CD4-positive, alpha-beta T cell (primary cell): ENCODE data around the gene SHH. TPM values are rescaled to one million over a fixed set of nuclear protein-coding genes. Genes with fewer than 3 reads are reported as not detected.

ENCODE experiments used
- ATAC-seq: fragments of 200-7000 bp; cut with Tn5 transposase; one replicate; pipeline ENCODE4 v1.10.0; 2022; ENCODE audit warnings: mild to moderate bottlenecking; ENCODE audit not compliant: poor library complexity
- CTCF ChIA-PET: fragments of 350-600 bp; sonication (Branson Sonifier 250); formaldehyde crosslinking; loops from one replicate; lab custom pipeline; 2021; ENCODE audit warnings: antibody characterized with exemption, inconsistent platforms; lab: Charles Lee
- POLR2A ChIA-PET: fragments of 350-600 bp; sonication (Branson Sonifier 250); formaldehyde crosslinking; loops from one replicate; lab custom pipeline; 2021; ENCODE audit warnings: antibody characterized with exemption, inconsistent platforms; lab: Charles Lee
- DNase-seq, 14 experiments: peaks; one replicate each; pipeline ENCODE4 v3.0.0-alpha.2; 2013 to 2020; ENCODE audit warnings: mixed read lengths in 2 of 14
- H3K27ac ChIP-seq, 2 donors: one replicate each; pipeline versions ENCODE4 v1.5.1 to v1.7.0; 2013; ENCODE audit warnings: low read length in 2 of 2, low read depth in 1 of 2, mild to moderate bottlenecking in 1 of 2
- H3K27me3 ChIP-seq, 2 experiments: 1 replicate in 1 of 2; 2 replicates in 1 of 2; pipeline versions ENCODE4 v1.6.1 to v1.7.0; 2013; ENCODE audit warnings: low read length in 2 of 2, control low read depth in 1 of 2, mild to moderate bottlenecking in 1 of 2, moderate library complexity in 1 of 2; ENCODE audit not compliant: insufficient read depth in 2 of 2, control insufficient read depth in 1 of 2
- H3K36me3 ChIP-seq: one replicate; pipeline ENCODE4 v1.6.1; 2013; ENCODE audit warnings: low read length, control low read depth; ENCODE audit not compliant: insufficient read depth
- H3K4me1 ChIP-seq: one replicate; pipeline ENCODE4 v1.6.1; 2013; ENCODE audit warnings: low read length, control low read depth; ENCODE audit not compliant: insufficient read depth
- H3K4me3 ChIP-seq: one replicate; pipeline ENCODE4 v1.5.1; 2013; ENCODE audit warnings: mild to moderate bottlenecking, low read length, moderate library complexity
- H3K9me3 ChIP-seq, 2 experiments: 1 replicate in 1 of 2; 2 replicates in 1 of 2; pipeline versions ENCODE4 v1.6.1 to v1.7.0; 2013; ENCODE audit warnings: low read length in 2 of 2, mild to moderate bottlenecking in 2 of 2, control low read depth in 1 of 2, moderate library complexity in 1 of 2; ENCODE audit not compliant: control insufficient read depth in 1 of 2, insufficient read depth in 1 of 2
- H3K27ac Mint-ChIP-seq: one replicate; pipeline ENCODE4 v1.8.0; 2020; ENCODE audit warnings: mixed read lengths
- H3K27me3 Mint-ChIP-seq: one replicate; pipeline ENCODE4 v1.8.0; 2021; ENCODE audit warnings: mixed read lengths
- H3K36me3 Mint-ChIP-seq: one replicate; pipeline ENCODE4 v1.8.0; 2021; ENCODE audit warnings: low read depth, mixed read lengths
- H3K4me1 Mint-ChIP-seq: one replicate; pipeline ENCODE4 v1.8.0; 2021; ENCODE audit warnings: low read depth, mixed read lengths
- H3K4me3 Mint-ChIP-seq: one replicate; pipeline ENCODE4 v1.8.0; 2020; ENCODE audit warnings: mild to moderate bottlenecking, mixed read lengths
- H3K9me3 Mint-ChIP-seq: one replicate; pipeline ENCODE4 v1.8.0; 2020; ENCODE audit warnings: mixed read lengths
- intact Hi-C, 2 experiments: fragments of 100-400 bp; cut with DNase I in 1 of 2; cut with micrococcal nuclease in 1 of 2; formaldehyde crosslinking; loops; one replicate each; pipeline versions ENCODE4 v1.15.1 to v1.9.0; 2023 to 2025; cut with DNase I, micrococcal nuclease
- total RNA-seq, 174 experiments: library from RNA in 2 of 174; stranded (reverse) in 2 of 174; gene quantifications; one replicate each; pipeline ENCODE4 v1.2.3 and lab custom pipeline; 2021 to 2026
- TF ChIP-seq, protein P1 (sequence below): fragments of 200-600 bp; IDR thresholded peaks from one replicate; pipeline ENCODE4 v1.8.0; 2022; ENCODE audit warnings: antibody characterized with exemption, mild to moderate bottlenecking

Gene SHH
- total RNA-seq, 2 experiments from 2014 or later = not detected

DNA sequence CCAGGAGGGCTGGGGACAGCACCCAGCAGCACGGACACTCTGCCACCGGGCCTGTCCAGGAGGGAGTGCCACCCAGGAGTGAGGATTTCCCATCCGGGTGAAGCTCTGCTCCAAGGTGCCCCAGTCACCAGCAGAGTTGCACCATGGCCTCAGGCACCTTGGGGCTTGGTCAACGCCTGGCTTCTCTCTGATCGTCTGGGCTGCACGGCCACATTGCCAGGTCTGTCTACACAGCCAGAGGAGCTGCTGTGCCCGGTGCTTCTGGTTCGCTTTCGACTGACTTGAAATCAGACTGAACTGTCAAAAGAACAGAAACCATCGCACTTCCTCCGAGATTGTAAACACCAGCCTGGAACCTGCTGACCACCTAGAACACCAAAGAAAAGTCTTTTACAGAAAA lies 12.0 kb downstream of the SHH start:
- Histone ChIP-seq H3K27me3 (peaks cover 37 to 65% of the 10 kb centered on the region in 2 experiments), H3K4me1 (peaks cover 24% of the 10 kb centered on the region), H3K27ac (no peak overlapping the region), H3K36me3 (no peaks in the 10 kb centered on the region), H3K9me3 (peaks cover 0 to 2% of the 10 kb centered on the region in 2 experiments), H3K4me3 (no peak overlapping the region)
- H3K36me3 Mint-ChIP-seq = no peaks in the 10 kb centered on the region
- peaks cover 4% of the 10 kb centered on the region for H3K4me1 Mint-ChIP-seq
- ChIA-PET CTCF (no interaction called here), POLR2A (no interaction called here)
- H3K4me3 Mint-ChIP-seq = no peak overlapping the region
- H3K9me3 Mint-ChIP-seq = no peaks in the 10 kb centered on the region
- intact Hi-C loops = no loop called here
- ATAC-seq (no peak), DNase-seq (no peak)
- no peak overlapping the region for H3K27ac Mint-ChIP-seq
- peaks cover 57% of the 10 kb centered on the region for H3K27me3 Mint-ChIP-seq
- TF ChIP-seq, protein P1, sequence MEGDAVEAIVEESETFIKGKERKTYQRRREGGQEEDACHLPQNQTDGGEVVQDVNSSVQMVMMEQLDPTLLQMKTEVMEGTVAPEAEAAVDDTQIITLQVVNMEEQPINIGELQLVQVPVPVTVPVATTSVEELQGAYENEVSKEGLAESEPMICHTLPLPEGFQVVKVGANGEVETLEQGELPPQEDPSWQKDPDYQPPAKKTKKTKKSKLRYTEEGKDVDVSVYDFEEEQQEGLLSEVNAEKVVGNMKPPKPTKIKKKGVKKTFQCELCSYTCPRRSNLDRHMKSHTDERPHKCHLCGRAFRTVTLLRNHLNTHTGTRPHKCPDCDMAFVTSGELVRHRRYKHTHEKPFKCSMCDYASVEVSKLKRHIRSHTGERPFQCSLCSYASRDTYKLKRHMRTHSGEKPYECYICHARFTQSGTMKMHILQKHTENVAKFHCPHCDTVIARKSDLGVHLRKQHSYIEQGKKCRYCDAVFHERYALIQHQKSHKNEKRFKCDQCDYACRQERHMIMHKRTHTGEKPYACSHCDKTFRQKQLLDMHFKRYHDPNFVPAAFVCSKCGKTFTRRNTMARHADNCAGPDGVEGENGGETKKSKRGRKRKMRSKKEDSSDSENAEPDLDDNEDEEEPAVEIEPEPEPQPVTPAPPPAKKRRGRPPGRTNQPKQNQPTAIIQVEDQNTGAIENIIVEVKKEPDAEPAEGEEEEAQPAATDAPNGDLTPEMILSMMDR = no peak

DNA sequence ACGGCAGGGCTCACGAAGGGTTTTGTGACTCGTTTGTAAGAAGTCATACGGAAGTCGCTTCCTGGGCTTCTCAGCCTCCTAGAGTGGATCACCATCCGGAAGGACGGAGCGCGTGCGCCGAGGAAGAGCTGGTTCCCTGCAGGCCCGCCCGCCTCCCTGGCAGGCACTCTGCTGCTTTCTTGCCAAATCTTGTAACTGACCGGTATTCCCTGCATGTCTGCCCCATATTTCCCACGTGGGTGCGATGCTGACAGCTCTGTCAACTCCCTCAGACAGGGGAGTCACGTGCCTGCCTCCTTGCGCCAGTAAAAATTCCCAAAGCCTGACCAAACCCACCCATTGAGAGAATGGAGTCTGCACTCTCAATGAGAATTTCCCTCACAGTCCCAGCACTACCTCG lies 12.7 kb downstream of the SHH start:
- ChIA-PET POLR2A (no interaction called here), CTCF (no interaction called here)
- Histone ChIP-seq H3K27ac (no peak overlapping the region), H3K4me1 (peaks cover 17% of the 10 kb centered on the region), H3K36me3 (no peaks in the 10 kb centered on the region), H3K9me3 (no peaks in the 10 kb centered on the region), H3K4me3 (no peak overlapping the region), H3K27me3 (peaks cover 35 to 58% of the 10 kb centered on the region in 2 experiments)
- Mint-ChIP-seq H3K27me3 (peaks cover 59% of the 10 kb centered on the region), H3K27ac (no peak overlapping the region), H3K4me1 (peaks cover 4% of the 10 kb centered on the region), H3K36me3 (no peaks in the 10 kb centered on the region), H3K4me3 (no peak overlapping the region), H3K9me3 (no peaks in the 10 kb centered on the region)
- intact Hi-C loops = loop anchor here (5.0 to 10.0 kb wide), 3 partner anchors 673 to 1475 kb away; no protein-coding TSS in a partner anchor
- ATAC-seq = no peak
- TF ChIP-seq, protein P1 = no peak
- DNase-seq = no peak

DNA sequence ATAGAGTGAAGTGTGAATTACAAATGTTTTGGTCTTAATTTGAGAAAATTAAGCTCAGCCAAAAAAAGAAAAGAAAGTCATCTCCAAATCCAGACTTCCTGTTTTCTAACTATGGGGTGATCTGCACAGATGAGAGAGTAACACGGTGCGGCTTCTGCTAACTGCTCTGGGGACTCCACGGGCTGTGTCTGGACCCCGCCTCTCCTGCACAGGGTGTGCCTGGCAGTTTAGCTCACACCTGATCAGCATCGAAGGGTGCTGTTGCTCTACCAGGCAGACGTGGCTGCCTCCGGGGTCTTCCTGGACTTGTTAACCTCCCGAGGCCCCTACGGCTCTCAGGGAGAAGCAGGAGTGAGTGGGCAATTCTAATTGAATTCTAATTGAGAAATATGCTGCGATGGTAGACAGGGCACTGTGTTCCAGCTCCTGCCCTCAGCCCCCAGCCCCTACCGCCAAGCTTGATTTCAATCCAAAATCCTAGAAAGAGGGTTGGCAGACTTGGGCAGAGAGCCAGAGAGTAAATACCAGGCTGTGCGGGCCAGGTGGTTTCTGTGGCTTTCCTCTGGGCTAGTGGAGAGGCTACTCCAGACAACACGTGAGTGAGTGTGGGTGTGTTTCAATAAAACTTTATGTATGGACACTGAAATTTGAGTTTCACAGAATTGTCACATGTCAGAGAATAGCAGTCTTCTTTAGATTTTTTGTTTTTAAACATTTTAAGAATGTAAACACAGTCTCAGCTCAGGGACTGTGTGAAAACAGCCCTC lies 13.4 kb downstream of the SHH start:
- no peaks in the 10 kb centered on the region for H3K36me3 Mint-ChIP-seq
- intact Hi-C loops = loop anchor here (5.0 to 10.0 kb wide), 3 partner anchors 673 to 1476 kb away; no protein-coding TSS in a partner anchor

More for the DNA sequence above, 13.4 kb downstream of the SHH start:
- peaks cover 4% of the 10 kb centered on the region for H3K4me1 Mint-ChIP-seq
- no peaks in the 10 kb centered on the region for H3K9me3 Mint-ChIP-seq
- DNase-seq (no peak), ATAC-seq (no peak)
- Histone ChIP-seq H3K4me3 (no peak overlapping the region), H3K27me3 (peaks cover 34 to 54% of the 10 kb centered on the region in 2 experiments), H3K36me3 (no peaks in the 10 kb centered on the region), H3K9me3 (peaks cover 0 to under 1% of the 10 kb centered on the region in 2 experiments), H3K4me1 (peaks cover 12% of the 10 kb centered on the region), H3K27ac (no peak overlapping the region)
- TF ChIP-seq, protein P1 = no peak
- CTCF ChIA-PET = no interaction called here
- H3K27me3 Mint-ChIP-seq = peaks cover 55% of the 10 kb centered on the region
- no peak overlapping the region for H3K27ac Mint-ChIP-seq
- POLR2A ChIA-PET = no interaction called here
- H3K4me3 Mint-ChIP-seq = no peak overlapping the region
